HepG2 (cell line): Measurements from ENCODE around the gene MFSD2B. TPM values are rescaled to one million over a fixed set of nuclear protein-coding genes. Genes with fewer than 3 reads are reported as not detected.
A peak's percentile ranks its signal among the peaks of the same experiment; 100 is the strongest.

ENCODE experiments used
- EEA1 ChIP-seq: sonication (generic); formaldehyde crosslinking; IDR thresholded peaks from 2 replicates; pipeline ENCODE4 v1.5.1; 2020; ENCODE audit warnings: mild to moderate bottlenecking, missing genetic modification reagents, borderline replicate concordance
- ERF ChIP-seq: IDR thresholded peaks from 2 replicates; pipeline ENCODE4 v1.6.1; 2018; ENCODE audit warnings: missing biosample characterization, missing genetic modification reagents
- GATAD2A ChIP-seq: IDR thresholded peaks from 2 replicates; pipeline ENCODE4 v1.6.1; 2016
- HNF4A ChIP-seq: sonication (generic); formaldehyde crosslinking; IDR thresholded peaks from 2 replicates; pipeline ENCODE4 v1.4.0; 2020; ENCODE audit warnings: missing genetic modification reagents
- NFKBIZ ChIP-seq: IDR thresholded peaks from 2 replicates; pipeline ENCODE4 v1.6.1; 2018; ENCODE audit warnings: missing genetic modification reagents, missing compliant biosample characterization
- PAF1 ChIP-seq: IDR thresholded peaks from 2 replicates; pipeline ENCODE4 v1.6.1; 2016; ENCODE audit warnings: missing genetic modification reagents, missing compliant biosample characterization
- PPARG ChIP-seq: conservative IDR thresholded peaks from 2 replicates; pipeline ENCODE4 v1.6.1; 2016; ENCODE audit warnings: missing biosample characterization, missing genetic modification reagents
- PRMT3 ChIP-seq: sonication (generic); formaldehyde crosslinking; IDR thresholded peaks from 2 replicates; pipeline ENCODE4 v1.8.1; 2022; ENCODE audit warnings: low read depth, mild to moderate bottlenecking, moderate library complexity, missing genetic modification reagents, borderline replicate concordance
- PTBP1 ChIP-seq: fragments of 200-400 bp; formaldehyde crosslinking; IDR thresholded peaks from 2 replicates; pipeline ENCODE4 v1.6.1; 2018; ENCODE audit warnings: low read length, low read depth; ENCODE audit not compliant: poor library complexity, severe bottlenecking
- RAD21 ChIP-seq: fragments of 450-650 bp; formaldehyde crosslinking; IDR thresholded peaks from 2 replicates; pipeline ENCODE4 v1.5.0; 2020; ENCODE audit warnings: mild to moderate bottlenecking
- RELA ChIP-seq: sonication (generic); formaldehyde crosslinking; IDR thresholded peaks from 2 replicates; pipeline ENCODE4 v1.4.0; 2020; ENCODE audit warnings: missing genetic modification reagents
- SCMH1 ChIP-seq: sonication (generic); formaldehyde crosslinking; IDR thresholded peaks from 2 replicates; pipeline ENCODE4 v1.9.0; 2021; ENCODE audit warnings: missing genetic modification reagents, mild to moderate bottlenecking, borderline replicate concordance
- TBP ChIP-seq: sonication (generic); formaldehyde crosslinking; IDR thresholded peaks from 2 replicates; pipeline ENCODE4 v1.5.0; 2020; ENCODE audit warnings: missing genetic modification reagents
- ZBTB14 ChIP-seq: sonication (generic); formaldehyde crosslinking; IDR thresholded peaks from 2 replicates; pipeline ENCODE4 v1.4.0; 2020; ENCODE audit warnings: missing genetic modification reagents
- ZBTB49 ChIP-seq: sonication (generic); formaldehyde crosslinking; IDR thresholded peaks from 2 replicates; pipeline ENCODE4 v1.4.0; 2020; ENCODE audit warnings: missing genetic modification reagents, borderline replicate concordance
- ZNF17 ChIP-seq: sonication (generic); formaldehyde crosslinking; IDR thresholded peaks from 2 replicates; pipeline ENCODE4 v1.5.0; 2020; ENCODE audit warnings: mild to moderate bottlenecking, missing genetic modification reagents
- ZNF383 ChIP-seq: sonication (generic); formaldehyde crosslinking; IDR thresholded peaks from 2 replicates; pipeline ENCODE4 v1.4.0; 2020; ENCODE audit warnings: missing genetic modification reagents, mild to moderate bottlenecking, borderline replicate concordance
- ZNF644 ChIP-seq: IDR thresholded peaks from 2 replicates; pipeline ENCODE4 v1.6.1; 2016; ENCODE audit warnings: low read depth
- ZNF709 ChIP-seq: sonication (generic); formaldehyde crosslinking; IDR thresholded peaks from 2 replicates; pipeline ENCODE4 v1.5.0; 2020; ENCODE audit warnings: mild to moderate bottlenecking, missing genetic modification reagents
- ZNF772 ChIP-seq: sonication (generic); formaldehyde crosslinking; IDR thresholded peaks from 2 replicates; pipeline ENCODE4 v1.5.0; 2020; ENCODE audit warnings: mild to moderate bottlenecking, missing genetic modification reagents
- ZNF777 ChIP-seq: sonication (generic); formaldehyde crosslinking; IDR thresholded peaks from 2 replicates; pipeline ENCODE4 v1.4.0; 2020; ENCODE audit warnings: missing genetic modification reagents
- polyA plus RNA-seq, 8 experiments: library from polyadenylated mRNA; depleted of rRNA in 3 of 8; stranded (reverse) in 7 of 8; unstranded in 1 of 8; fragments of >200 nt; fragmentation: Illumina TruSeq in 4 of 8; extraction: Trizol in 4 of 8; gene quantifications; 2 replicates each; pipeline versions ENCODE4 v1.2.1 to v1.2.3, GENCODE V29; 2011 to 2016; ENCODE audit warnings: low read depth in 4 of 8, missing spikeins in 1 of 8, mixed read lengths in 1 of 8; ENCODE audit not compliant: insufficient read depth in 1 of 8
- total RNA-seq, 5 experiments: library from RNA; depleted of rRNA; stranded (reverse); fragments of >200 nt; fragmentation: Illumina TruSeq; extraction: Trizol; gene quantifications; 2 replicates each; pipeline ENCODE4 v1.2.3, GENCODE V29; 2016; ENCODE audit warnings: low read depth in 1 of 5
- TF ChIP-seq, protein P1 (sequence below): sonication (generic); formaldehyde crosslinking; IDR thresholded peaks from 2 replicates; pipeline ENCODE4 v1.9.0; 2021; ENCODE audit warnings: missing genetic modification reagents, mild to moderate bottlenecking, borderline replicate concordance
- TF ChIP-seq, protein P2 (sequence below): sonication (generic); formaldehyde crosslinking; IDR thresholded peaks from 2 replicates; pipeline ENCODE4 v1.5.0; 2020; ENCODE audit warnings: mild to moderate bottlenecking, missing genetic modification reagents

MFSD2B gene
- total and polyA plus RNA-seq, 2 of the 13 experiments (the other 11 are each of a cell fraction or from before 2014, with no cell fraction given), result 0.21 to 0.93 TPM

GRCh38 chr2:24021122-24021998 lies 11.5 kb downstream of the MFSD2B start (continued):
- TF ChIP-seq, protein P1, sequence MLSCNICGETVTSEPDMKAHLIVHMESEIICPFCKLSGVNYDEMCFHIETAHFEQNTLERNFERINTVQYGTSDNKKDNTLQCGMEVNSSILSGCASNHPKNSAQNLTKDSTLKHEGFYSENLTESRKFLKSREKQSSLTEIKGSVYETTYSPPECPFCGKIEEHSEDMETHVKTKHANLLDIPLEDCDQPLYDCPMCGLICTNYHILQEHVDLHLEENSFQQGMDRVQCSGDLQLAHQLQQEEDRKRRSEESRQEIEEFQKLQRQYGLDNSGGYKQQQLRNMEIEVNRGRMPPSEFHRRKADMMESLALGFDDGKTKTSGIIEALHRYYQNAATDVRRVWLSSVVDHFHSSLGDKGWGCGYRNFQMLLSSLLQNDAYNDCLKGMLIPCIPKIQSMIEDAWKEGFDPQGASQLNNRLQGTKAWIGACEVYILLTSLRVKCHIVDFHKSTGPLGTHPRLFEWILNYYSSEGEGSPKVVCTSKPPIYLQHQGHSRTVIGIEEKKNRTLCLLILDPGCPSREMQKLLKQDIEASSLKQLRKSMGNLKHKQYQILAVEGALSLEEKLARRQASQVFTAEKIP (CRISPR knock-in tag), result no peak
- no peak for TF ChIP-seq ZNF17
- TF ChIP-seq, protein P2, sequence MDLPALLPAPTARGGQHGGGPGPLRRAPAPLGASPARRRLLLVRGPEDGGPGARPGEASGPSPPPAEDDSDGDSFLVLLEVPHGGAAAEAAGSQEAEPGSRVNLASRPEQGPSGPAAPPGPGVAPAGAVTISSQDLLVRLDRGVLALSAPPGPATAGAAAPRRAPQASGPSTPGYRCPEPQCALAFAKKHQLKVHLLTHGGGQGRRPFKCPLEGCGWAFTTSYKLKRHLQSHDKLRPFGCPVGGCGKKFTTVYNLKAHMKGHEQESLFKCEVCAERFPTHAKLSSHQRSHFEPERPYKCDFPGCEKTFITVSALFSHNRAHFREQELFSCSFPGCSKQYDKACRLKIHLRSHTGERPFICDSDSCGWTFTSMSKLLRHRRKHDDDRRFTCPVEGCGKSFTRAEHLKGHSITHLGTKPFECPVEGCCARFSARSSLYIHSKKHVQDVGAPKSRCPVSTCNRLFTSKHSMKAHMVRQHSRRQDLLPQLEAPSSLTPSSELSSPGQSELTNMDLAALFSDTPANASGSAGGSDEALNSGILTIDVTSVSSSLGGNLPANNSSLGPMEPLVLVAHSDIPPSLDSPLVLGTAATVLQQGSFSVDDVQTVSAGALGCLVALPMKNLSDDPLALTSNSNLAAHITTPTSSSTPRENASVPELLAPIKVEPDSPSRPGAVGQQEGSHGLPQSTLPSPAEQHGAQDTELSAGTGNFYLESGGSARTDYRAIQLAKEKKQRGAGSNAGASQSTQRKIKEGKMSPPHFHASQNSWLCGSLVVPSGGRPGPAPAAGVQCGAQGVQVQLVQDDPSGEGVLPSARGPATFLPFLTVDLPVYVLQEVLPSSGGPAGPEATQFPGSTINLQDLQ, result no peak
- TF ChIP-seq PRMT3 (CRISPR knock-in tag), result 0 out of 2 replicates have a peak, but pooled peaks have one; percentile 23
- TF ChIP-seq ZBTB49 (CRISPR knock-in tag), result no peak
- TF ChIP-seq PAF1 (CRISPR knock-in tag), result no peak
- peak; percentile 92 for TF ChIP-seq ZNF772 (CRISPR knock-in tag)
- TF ChIP-seq PPARG (CRISPR knock-in tag), result no peak
- no peak for TF ChIP-seq TBP (CRISPR knock-in tag)
- no peak for TF ChIP-seq NFKBIZ
- no peak for TF ChIP-seq ERF (CRISPR knock-in tag)
- no peak for TF ChIP-seq ZNF644
- TF ChIP-seq GATAD2A, result 0 out of 2 replicates have a peak, but pooled peaks have one; percentile 23
- TF ChIP-seq SCMH1 (CRISPR knock-in tag), result no peak
- TF ChIP-seq EEA1, result no peak
- TF ChIP-seq ZNF777 (CRISPR knock-in tag), result no peak
- TF ChIP-seq ZNF709 (CRISPR knock-in tag), result no peak
- peak; percentile 97 for TF ChIP-seq RAD21 (CRISPR knock-in tag)
- TF ChIP-seq PTBP1, result peak; percentile 51
- no peak; the same call in 1 of the 2 replicates for TF ChIP-seq HNF4A (CRISPR knock-in tag)
- TF ChIP-seq ZBTB14 (CRISPR knock-in tag), result no peak
- TF ChIP-seq RELA (CRISPR knock-in tag), result no peak
- no peak for TF ChIP-seq ZNF383 (CRISPR knock-in tag)
